Measurements from ENCODE around the gene ANTXR1.

DNA sequence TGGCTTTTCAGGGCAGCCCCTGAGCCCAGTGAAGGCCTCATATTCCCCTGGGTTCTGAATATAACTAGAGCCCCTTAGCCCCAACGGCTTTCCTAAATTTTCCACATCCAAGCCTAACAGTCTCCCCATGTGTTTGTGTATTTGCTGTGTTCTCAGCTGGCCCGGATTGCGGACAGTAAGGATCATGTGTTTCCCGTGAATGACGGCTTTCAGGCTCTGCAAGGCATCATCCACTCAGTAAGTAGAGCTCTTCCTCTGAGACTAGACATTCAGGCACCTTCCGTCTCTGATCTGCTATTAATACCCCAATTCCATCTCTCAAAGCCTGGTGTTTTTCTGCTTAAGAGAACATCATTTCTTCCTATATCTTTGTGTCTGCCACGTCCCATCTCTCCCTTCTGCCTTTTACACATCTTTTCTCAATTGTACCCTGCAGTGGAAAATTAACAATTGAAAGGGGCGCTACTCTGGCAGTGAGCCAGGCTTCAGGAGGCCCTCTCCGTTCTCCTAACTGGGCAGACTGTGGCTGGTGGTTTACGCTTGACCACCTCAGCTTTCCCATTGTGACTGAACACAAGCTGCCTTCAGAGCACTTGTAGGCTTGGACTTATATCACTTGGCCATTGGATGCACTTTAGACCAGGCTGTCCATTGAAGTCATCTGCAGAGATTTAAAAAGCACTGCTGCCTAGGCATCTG, 64.4 kb downstream of the ANTXR1 start:
- TF ChIP-seq, protein P1, sequence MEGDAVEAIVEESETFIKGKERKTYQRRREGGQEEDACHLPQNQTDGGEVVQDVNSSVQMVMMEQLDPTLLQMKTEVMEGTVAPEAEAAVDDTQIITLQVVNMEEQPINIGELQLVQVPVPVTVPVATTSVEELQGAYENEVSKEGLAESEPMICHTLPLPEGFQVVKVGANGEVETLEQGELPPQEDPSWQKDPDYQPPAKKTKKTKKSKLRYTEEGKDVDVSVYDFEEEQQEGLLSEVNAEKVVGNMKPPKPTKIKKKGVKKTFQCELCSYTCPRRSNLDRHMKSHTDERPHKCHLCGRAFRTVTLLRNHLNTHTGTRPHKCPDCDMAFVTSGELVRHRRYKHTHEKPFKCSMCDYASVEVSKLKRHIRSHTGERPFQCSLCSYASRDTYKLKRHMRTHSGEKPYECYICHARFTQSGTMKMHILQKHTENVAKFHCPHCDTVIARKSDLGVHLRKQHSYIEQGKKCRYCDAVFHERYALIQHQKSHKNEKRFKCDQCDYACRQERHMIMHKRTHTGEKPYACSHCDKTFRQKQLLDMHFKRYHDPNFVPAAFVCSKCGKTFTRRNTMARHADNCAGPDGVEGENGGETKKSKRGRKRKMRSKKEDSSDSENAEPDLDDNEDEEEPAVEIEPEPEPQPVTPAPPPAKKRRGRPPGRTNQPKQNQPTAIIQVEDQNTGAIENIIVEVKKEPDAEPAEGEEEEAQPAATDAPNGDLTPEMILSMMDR (IDR thresholded peaks at IDR 0.05) = no peak
- no peak for TF ChIP-seq POLR2A (IDR thresholded peaks at IDR 0.05)
- TF ChIP-seq EP300 (IDR thresholded peaks at IDR 0.05) = no peak
- no peak for TF ChIP-seq POLR2AphosphoS5 (IDR thresholded peaks at IDR 0.05)

Measured in gastroesophageal sphincter (tissue), 3 donors.